ENCODE data around the gene TMEM145. TPM values are rescaled to one million over a fixed set of nuclear protein-coding genes. Genes with fewer than 3 reads are reported as not detected.
"Not testable (repeated sequence)": the region's sequence is repeated elsewhere in the genome, so short reads cannot be mapped to it uniquely, and the experiment has no call there.

TMEM145 gene
- polyA plus RNA-seq, 1 donor (not counting 4 experiments of a cell fraction or from before 2014, with no cell fraction given) = not detected

DNA sequence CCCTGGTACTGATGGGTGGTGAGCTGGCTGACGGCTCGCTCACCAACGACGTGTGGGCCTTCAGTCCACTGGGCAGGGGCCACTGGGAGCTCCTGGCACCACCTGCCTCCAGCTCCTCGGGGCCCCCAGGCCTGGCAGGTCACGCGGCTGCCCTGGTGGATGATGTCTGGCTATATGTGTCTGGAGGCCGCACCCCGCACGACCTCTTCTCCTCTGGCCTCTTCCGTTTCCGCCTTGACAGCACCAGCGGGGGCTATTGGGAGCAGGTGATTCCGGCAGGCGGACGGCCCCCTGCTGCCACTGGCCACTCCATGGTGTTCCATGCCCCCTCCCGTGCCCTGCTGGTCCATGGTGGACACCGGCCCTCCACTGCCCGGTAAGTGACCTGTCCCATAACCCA is 22.9 kb downstream of the TMEM145 start:
- dilution Hi-C loops (cut with MboI; ENCODE audit: extremely low pct_ligation_motif_present, low sequenced_read_pairs) = no loop called here
- no peaks in the 10 kb centered on the region for H3K4me1 ChIP-seq (ENCODE audit: control insufficient read depth, extremely low read depth, insufficient read depth, low read length)

DNA sequence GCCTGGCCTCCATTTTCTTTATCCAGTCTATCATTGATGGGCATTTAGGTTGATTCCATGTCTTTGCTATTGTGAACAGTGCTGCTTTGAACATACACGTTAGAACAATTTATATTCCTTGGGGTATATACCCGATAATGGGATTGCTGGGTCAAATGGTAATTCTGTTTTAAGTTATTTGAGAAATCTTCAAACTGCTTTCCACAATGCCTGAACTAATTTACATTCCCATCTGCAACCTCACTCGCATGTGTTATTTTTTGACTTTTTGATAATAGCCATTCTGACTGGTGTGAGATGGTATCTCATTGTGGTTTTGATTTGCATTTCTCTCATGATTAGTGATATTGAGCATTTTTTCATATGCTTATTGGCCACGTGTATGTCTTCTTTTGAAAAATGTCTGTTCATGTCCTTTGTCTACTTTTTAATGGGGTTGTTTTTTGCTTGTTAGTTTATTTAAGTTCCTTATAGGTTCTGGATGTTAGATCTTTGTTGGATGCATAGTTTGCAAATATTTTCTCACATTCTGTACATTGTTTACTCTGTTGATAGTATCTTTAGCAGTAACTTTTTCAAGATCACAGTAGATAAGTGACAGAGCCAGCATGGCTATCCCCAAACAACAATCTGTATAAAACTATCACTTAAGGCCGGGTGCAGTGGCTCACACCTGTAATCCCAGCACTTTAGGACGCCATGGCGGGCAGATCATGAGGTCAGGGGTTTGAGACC is 26.2 kb downstream of the TMEM145 start:
- H3K4me2 ChIP-seq (ENCODE audit: control insufficient read depth, extremely low read depth, insufficient read depth, low read depth, low read length); H3K9me3 ChIP-seq (ENCODE audit: control insufficient read depth, low read depth, low read length); dilution Hi-C loops (cut with MboI; ENCODE audit: extremely low pct_ligation_motif_present, low sequenced_read_pairs); H4K20me1 ChIP-seq (ENCODE audit: control insufficient read depth, extremely low read depth, insufficient read depth, low read length); H3K9me1 ChIP-seq (ENCODE audit: control insufficient read depth, extremely low read depth, insufficient read depth, low read length); H3K27ac ChIP-seq (ENCODE audit: control insufficient read depth, insufficient read depth, low read length); H3K27me3 ChIP-seq (ENCODE audit: control insufficient read depth, extremely low read depth, insufficient read depth, low read length); H3K9ac ChIP-seq (ENCODE audit: control insufficient read depth, extremely low read depth, insufficient read depth, low read length); H2AFZ ChIP-seq (ENCODE audit: control insufficient read depth, low read length); H3K4me1 ChIP-seq (ENCODE audit: control insufficient read depth, extremely low read depth, insufficient read depth, low read length); FAIRE-seq; H3K4me3 ChIP-seq (ENCODE audit: control insufficient read depth in 2 of 3, extremely low read depth in 1 of 3, insufficient read depth in 2 of 3, low read depth in 1 of 3, low read length in 3 of 3); H3K79me2 ChIP-seq (ENCODE audit: control insufficient read depth, insufficient read depth, low read length); DNase-seq (ENCODE audit: low read depth, low spot score): not testable (repeated sequence)
- H3K36me3 ChIP-seq (ENCODE audit: control insufficient read depth in 2 of 2, extremely low read depth in 1 of 2, insufficient read depth in 2 of 2, low read length in 2 of 2) = peaks cover 3 to 14% of the 10 kb centered on the region in 2 experiments

More for the DNA sequence above, 22.9 kb downstream of the TMEM145 start:
- FAIRE-seq (no peak), DNase-seq (ENCODE audit: low read depth, low spot score) (no peak)
- H3K27ac ChIP-seq (ENCODE audit: control insufficient read depth, insufficient read depth, low read length) = no peak overlapping the region
- no peaks in the 10 kb centered on the region for H3K79me2 ChIP-seq (ENCODE audit: control insufficient read depth, insufficient read depth, low read length)
- H3K9ac ChIP-seq (ENCODE audit: control insufficient read depth, extremely low read depth, insufficient read depth, low read length) = no peak overlapping the region
- no peaks in the 10 kb centered on the region for H3K9me3 ChIP-seq (ENCODE audit: control insufficient read depth, low read depth, low read length)
- no peak overlapping the region for H3K4me3 ChIP-seq (ENCODE audit: control insufficient read depth in 2 of 3, extremely low read depth in 1 of 3, insufficient read depth in 2 of 3, low read depth in 1 of 3, low read length in 3 of 3)
- no peak for TF ChIP-seq EZH2 (IDR thresholded peaks at IDR 0.05; ENCODE audit: low read length)
- TF ChIP-seq, protein P1, sequence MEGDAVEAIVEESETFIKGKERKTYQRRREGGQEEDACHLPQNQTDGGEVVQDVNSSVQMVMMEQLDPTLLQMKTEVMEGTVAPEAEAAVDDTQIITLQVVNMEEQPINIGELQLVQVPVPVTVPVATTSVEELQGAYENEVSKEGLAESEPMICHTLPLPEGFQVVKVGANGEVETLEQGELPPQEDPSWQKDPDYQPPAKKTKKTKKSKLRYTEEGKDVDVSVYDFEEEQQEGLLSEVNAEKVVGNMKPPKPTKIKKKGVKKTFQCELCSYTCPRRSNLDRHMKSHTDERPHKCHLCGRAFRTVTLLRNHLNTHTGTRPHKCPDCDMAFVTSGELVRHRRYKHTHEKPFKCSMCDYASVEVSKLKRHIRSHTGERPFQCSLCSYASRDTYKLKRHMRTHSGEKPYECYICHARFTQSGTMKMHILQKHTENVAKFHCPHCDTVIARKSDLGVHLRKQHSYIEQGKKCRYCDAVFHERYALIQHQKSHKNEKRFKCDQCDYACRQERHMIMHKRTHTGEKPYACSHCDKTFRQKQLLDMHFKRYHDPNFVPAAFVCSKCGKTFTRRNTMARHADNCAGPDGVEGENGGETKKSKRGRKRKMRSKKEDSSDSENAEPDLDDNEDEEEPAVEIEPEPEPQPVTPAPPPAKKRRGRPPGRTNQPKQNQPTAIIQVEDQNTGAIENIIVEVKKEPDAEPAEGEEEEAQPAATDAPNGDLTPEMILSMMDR (optimal IDR thresholded peaks at IDR 0.05 in 1 of 3, IDR thresholded peaks at IDR 0.05 in 1 of 3, conservative IDR thresholded peaks at IDR 0.05 in 1 of 3; ENCODE audit: extremely low read depth in 1 of 3, insufficient read depth in 2 of 3, low read length in 3 of 3) = no peak
- H3K9me1 ChIP-seq (ENCODE audit: control insufficient read depth, extremely low read depth, insufficient read depth, low read length) = no peaks in the 10 kb centered on the region
- H3K36me3 ChIP-seq (ENCODE audit: control insufficient read depth in 2 of 2, extremely low read depth in 1 of 2, insufficient read depth in 2 of 2, low read length in 2 of 2) = peaks cover 3 to 9% of the 10 kb centered on the region in 2 experiments
- no peak overlapping the region for H2AFZ ChIP-seq (ENCODE audit: control insufficient read depth, low read length)
- H3K4me2 ChIP-seq (ENCODE audit: control insufficient read depth, extremely low read depth, insufficient read depth, low read depth, low read length) = no peak overlapping the region
- H4K20me1 ChIP-seq (ENCODE audit: control insufficient read depth, extremely low read depth, insufficient read depth, low read length) = no peaks in the 10 kb centered on the region
- H3K27me3 ChIP-seq (ENCODE audit: control insufficient read depth, extremely low read depth, insufficient read depth, low read length) = no peaks in the 10 kb centered on the region

DNA sequence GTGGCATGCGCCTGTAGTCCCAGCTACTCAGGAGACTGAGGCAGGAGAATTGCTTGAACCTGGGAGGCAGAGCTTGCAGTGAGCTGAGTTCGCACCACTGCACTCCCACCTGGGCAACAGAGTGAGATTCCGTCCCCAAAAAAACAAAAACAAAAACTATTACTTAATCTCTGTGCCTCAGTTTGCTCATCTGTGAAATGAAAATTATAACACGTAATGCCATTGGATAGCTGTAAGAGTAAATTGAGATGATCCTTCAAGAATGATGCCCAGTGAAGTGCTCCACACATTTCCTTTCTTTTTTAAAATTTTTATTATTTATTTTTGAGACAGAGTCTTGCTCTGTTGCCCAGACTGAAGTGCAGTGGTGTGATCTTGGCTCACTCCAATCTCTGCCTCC is 26.8 kb downstream of the TMEM145 start:
- FAIRE-seq; dilution Hi-C loops (cut with MboI; ENCODE audit: extremely low pct_ligation_motif_present, low sequenced_read_pairs); H4K20me1 ChIP-seq (ENCODE audit: control insufficient read depth, extremely low read depth, insufficient read depth, low read length); H3K4me2 ChIP-seq (ENCODE audit: control insufficient read depth, extremely low read depth, insufficient read depth, low read depth, low read length); H3K4me3 ChIP-seq (ENCODE audit: control insufficient read depth in 2 of 3, extremely low read depth in 1 of 3, insufficient read depth in 2 of 3, low read depth in 1 of 3, low read length in 3 of 3); DNase-seq (ENCODE audit: low read depth, low spot score); H3K9me3 ChIP-seq (ENCODE audit: control insufficient read depth, low read depth, low read length); H3K27me3 ChIP-seq (ENCODE audit: control insufficient read depth, extremely low read depth, insufficient read depth, low read length); H3K27ac ChIP-seq (ENCODE audit: control insufficient read depth, insufficient read depth, low read length); H2AFZ ChIP-seq (ENCODE audit: control insufficient read depth, low read length); H3K9ac ChIP-seq (ENCODE audit: control insufficient read depth, extremely low read depth, insufficient read depth, low read length); H3K9me1 ChIP-seq (ENCODE audit: control insufficient read depth, extremely low read depth, insufficient read depth, low read length); H3K4me1 ChIP-seq (ENCODE audit: control insufficient read depth, extremely low read depth, insufficient read depth, low read length); H3K79me2 ChIP-seq (ENCODE audit: control insufficient read depth, insufficient read depth, low read length): not testable (repeated sequence)
- peaks cover 3 to 14% of the 10 kb centered on the region in 2 experiments for H3K36me3 ChIP-seq (ENCODE audit: control insufficient read depth in 2 of 2, extremely low read depth in 1 of 2, insufficient read depth in 2 of 2, low read length in 2 of 2)

Measured in keratinocyte (primary cell).